ENCODE data around the gene ZNF747. TPM values are rescaled to one million over a fixed set of nuclear protein-coding genes. Genes with fewer than 3 reads are reported as not detected.

Gene ZNF747
- total and polyA plus RNA-seq, 2 donors (not counting 3 experiments of a cell fraction or from before 2014, with no cell fraction given) = 6.4 to 7.2 TPM

DNA sequence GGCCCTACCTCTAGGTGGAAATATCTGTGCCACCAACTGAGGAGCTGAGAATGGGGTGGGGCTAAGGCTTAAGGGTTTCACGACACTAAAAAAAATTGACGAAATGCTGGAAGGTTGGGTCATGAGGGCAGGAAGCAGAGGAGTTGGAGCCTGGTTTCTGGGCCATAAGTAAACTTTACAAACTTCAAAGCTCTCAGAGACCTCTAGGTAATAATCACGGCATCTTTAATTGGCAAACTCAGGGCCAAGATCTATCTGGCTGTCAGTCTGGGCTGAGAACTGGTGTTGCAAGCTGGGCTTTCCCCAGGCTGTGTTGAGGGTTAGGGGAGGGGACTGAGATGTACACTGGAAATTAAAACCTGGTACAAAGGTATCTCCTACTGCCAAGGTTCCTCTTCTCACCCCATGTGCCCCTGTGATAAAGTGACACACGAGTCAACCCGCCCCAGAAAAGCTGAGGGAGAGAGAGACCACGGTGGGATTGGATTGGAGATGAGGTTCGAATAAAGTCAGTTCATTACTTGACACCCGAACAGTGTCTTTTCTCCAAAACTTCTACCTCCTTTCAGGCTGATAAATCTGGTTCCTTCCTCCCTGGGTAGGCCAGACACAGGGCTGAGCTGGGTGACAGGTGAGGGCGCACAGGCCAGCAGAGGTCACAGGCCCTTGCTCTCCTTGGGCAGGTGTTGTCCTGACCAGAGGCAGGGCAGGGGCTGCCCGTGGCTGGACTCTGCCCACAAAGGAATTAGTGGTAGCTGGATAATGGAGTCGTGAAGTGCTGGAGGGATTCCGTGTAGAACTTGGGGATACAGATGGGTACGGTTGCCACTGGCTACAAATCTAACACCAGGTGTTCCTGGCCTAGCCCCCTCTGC is 4.3 kb downstream of the ZNF747 start:
- no peaks in the 10 kb centered on the region for H3K27me3 ChIP-seq (ENCODE audit: control insufficient read depth in 2 of 2, insufficient read depth in 2 of 2, low read length in 2 of 2)
- H3K9me1 ChIP-seq (replicated peaks; ENCODE audit: control insufficient read depth, extremely low read depth, insufficient read depth, low read length) = no peaks in the 10 kb centered on the region
- ChIA-PET POLR2A (no interaction called here), CTCF (interaction anchor here (2.3 kb wide), 1 partner anchor 101 kb away, joined by 8 read pairs; the partner anchor contains the start of gene DCTPP1)
- no peak overlapping the region for H3K4me2 ChIP-seq (ENCODE audit: insufficient read depth, low read length)
- H3K9ac ChIP-seq (replicated peaks; ENCODE audit: extremely low read depth, insufficient read depth, low read length) = no peak overlapping the region
- BruUV-seq (replicated peaks) = no TSS peak
- H3K36me3 ChIP-seq (ENCODE audit: control insufficient read depth in 2 of 2, extremely low read depth in 1 of 2, insufficient read depth in 2 of 2, low read length in 2 of 2) = peaks cover 0 to 2% of the 10 kb centered on the region in 2 experiments
- peaks cover 13% of the 10 kb centered on the region for H3K4me1 ChIP-seq (ENCODE audit: control insufficient read depth, extremely low read depth, insufficient read depth, low read length)
- no peak overlapping the region for H2AFZ ChIP-seq (ENCODE audit: low read depth, low read length)
- H3K27ac ChIP-seq (ENCODE audit: insufficient read depth, low read depth, low read length) = no peak overlapping the region
- intact Hi-C loops (cut with micrococcal nuclease) (no loop called here), dilution Hi-C loops (cut with MboI; ENCODE audit: extremely low pct_ligation_motif_present, low sequenced_read_pairs) (no loop called here)
- peaks cover 2% of the 10 kb centered on the region for H3K79me2 ChIP-seq (ENCODE audit: control insufficient read depth, insufficient read depth, low read length)
- TF ChIP-seq, protein P1, sequence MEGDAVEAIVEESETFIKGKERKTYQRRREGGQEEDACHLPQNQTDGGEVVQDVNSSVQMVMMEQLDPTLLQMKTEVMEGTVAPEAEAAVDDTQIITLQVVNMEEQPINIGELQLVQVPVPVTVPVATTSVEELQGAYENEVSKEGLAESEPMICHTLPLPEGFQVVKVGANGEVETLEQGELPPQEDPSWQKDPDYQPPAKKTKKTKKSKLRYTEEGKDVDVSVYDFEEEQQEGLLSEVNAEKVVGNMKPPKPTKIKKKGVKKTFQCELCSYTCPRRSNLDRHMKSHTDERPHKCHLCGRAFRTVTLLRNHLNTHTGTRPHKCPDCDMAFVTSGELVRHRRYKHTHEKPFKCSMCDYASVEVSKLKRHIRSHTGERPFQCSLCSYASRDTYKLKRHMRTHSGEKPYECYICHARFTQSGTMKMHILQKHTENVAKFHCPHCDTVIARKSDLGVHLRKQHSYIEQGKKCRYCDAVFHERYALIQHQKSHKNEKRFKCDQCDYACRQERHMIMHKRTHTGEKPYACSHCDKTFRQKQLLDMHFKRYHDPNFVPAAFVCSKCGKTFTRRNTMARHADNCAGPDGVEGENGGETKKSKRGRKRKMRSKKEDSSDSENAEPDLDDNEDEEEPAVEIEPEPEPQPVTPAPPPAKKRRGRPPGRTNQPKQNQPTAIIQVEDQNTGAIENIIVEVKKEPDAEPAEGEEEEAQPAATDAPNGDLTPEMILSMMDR (IDR thresholded peaks at IDR 0.05; ENCODE audit: extremely low read depth in 1 of 2, insufficient read depth in 1 of 2, low read depth in 1 of 2, low read length in 2 of 2) = no peak
- TF ChIP-seq GATA2 (IDR thresholded peaks at IDR 0.05; ENCODE audit: insufficient read depth, insufficient read length, low read depth, low read length) (no peak), POLR2A (IDR thresholded peaks at IDR 0.05; ENCODE audit: low read depth, low read length) (no peak), JUN (IDR thresholded peaks at IDR 0.05; ENCODE audit: borderline replicate concordance, insufficient read depth, insufficient read length, low read depth) (no peak), POLR2AphosphoS5 (IDR thresholded peaks at IDR 0.05; ENCODE audit: insufficient read depth, low read depth, low read length) (no peak), EZH2 (IDR thresholded peaks at IDR 0.05; ENCODE audit: borderline replicate concordance, low read depth, low read length, severe bottlenecking) (no peak), MYC (IDR thresholded peaks at IDR 0.05; ENCODE audit: low read depth, low read length) (no peak), FOS (IDR thresholded peaks at IDR 0.05; ENCODE audit: borderline replicate concordance, insufficient read depth, low read length) (no peak)
- TF ChIP-seq, protein P2, sequence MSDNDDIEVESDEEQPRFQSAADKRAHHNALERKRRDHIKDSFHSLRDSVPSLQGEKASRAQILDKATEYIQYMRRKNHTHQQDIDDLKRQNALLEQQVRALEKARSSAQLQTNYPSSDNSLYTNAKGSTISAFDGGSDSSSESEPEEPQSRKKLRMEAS (IDR thresholded peaks at IDR 0.05; ENCODE audit: insufficient read depth, insufficient read length) = no peak
- FAIRE-seq (peak; percentile 40), DNase-seq (ENCODE audit: low read depth, low spot score) (no peak)
- H3K4me3 ChIP-seq (replicated peaks in 1 of 3; ENCODE audit: insufficient read depth in 1 of 3, low read depth in 1 of 3, low read length in 3 of 3) = no peak overlapping the region
- H4K20me1 ChIP-seq (replicated peaks; ENCODE audit: control insufficient read depth, extremely low read depth, insufficient read depth, low read length) = no peaks in the 10 kb centered on the region
- H3K9me3 ChIP-seq (replicated peaks; ENCODE audit: control insufficient read depth, insufficient read depth, low read length) = no peaks in the 10 kb centered on the region
